ENCODE data around the gene CIAPIN1.
"Not testable (repeated sequence)": the region's sequence is repeated elsewhere in the genome, so short reads cannot be mapped to it uniquely, and the experiment has no call there.

The CIAPIN1 gene

GRCh38 chr16:57476546-57477410 is 29.6 kb upstream of the CIAPIN1 start:
- no peak for DNase-seq

GRCh38 chr16:57475711-57476339 is 28.6 kb upstream of the CIAPIN1 start:
- DNase-seq = no peak

GRCh38 chr16:57474671-57475661 is 27.8 kb upstream of the CIAPIN1 start:
- no peak for DNase-seq

- no peak for DNase-seq
These were observed 26.7 kb upstream of the CIAPIN1 start for GRCh38 chr16:57473906-57474305.

- DNase-seq = no peak
These were observed 26.1 kb upstream of the CIAPIN1 start for GRCh38 chr16:57473176-57473840.

GRCh38 chr16:57472665-57473060 is 25.5 kb upstream of the CIAPIN1 start:
- DNase-seq = no peak

GRCh38 chr16:57471852-57472664 is 24.9 kb upstream of the CIAPIN1 start:
- no peak for DNase-seq

- no peak for DNase-seq
These were observed 24.0 kb upstream of the CIAPIN1 start for GRCh38 chr16:57471209-57471608.

GRCh38 chr16:57470711-57471110 is 23.5 kb upstream of the CIAPIN1 start:
- DNase-seq = no peak

- no peak for DNase-seq
These were observed 22.8 kb upstream of the CIAPIN1 start for GRCh38 chr16:57469917-57470470.

- no peak for DNase-seq
These were observed 21.9 kb upstream of the CIAPIN1 start for GRCh38 chr16:57469046-57469445.

GRCh38 chr16:57468346-57468745 is 21.2 kb upstream of the CIAPIN1 start:
- no peak for DNase-seq

- DNase-seq = no peak
These were observed 17.3 kb upstream of the CIAPIN1 start for GRCh38 chr16:57464523-57464922.

GRCh38 chr16:57462978-57463362 is 15.8 kb upstream of the CIAPIN1 start:
- DNase-seq = no peak

- peak; percentile 81 for DNase-seq
These were observed 15.2 kb upstream of the CIAPIN1 start, which contains the start of gene POLR2C for GRCh38 chr16:57462209-57462977. Gene POLR2C, plus strand, starts transcription at chr16:57462679. Its CDS starts 46 bp downstream, at chr16:57462725.

GRCh38 chr16:57452021-57452420 is 4.8 kb upstream of the CIAPIN1 start:
- DNase-seq = no peak

GRCh38 chr16:57446531-57447185 is 527 bp downstream of the CIAPIN1 start:
- DNase-seq = no peak

- DNase-seq = no peak
These were observed 1.7 kb downstream of the CIAPIN1 start for GRCh38 chr16:57445510-57445909.

- no peak for DNase-seq
These were observed 2.5 kb downstream of the CIAPIN1 start for GRCh38 chr16:57444711-57445110.

- not testable (repeated sequence) for DNase-seq
These were observed 6.6 kb downstream of the CIAPIN1 start for GRCh38 chr16:57440551-57440950.
